ENCODE data around the gene CSF1.
"Not testable (repeated sequence)": the region's sequence is repeated elsewhere in the genome, so short reads cannot be mapped to it uniquely, and the experiment has no call there.

CSF1 gene

GRCh38 chr1:109910123-109910962 lies at the start of gene CSF1:
Gene CSF1 (plus strand): TSS chr1:109910849. CDS start chr1:109911024, 175 bp downstream.
- DNase-seq, result peak; percentile 23

GRCh38 chr1:109861616-109862015 lies 49.0 kb upstream of the CSF1 start:
- DNase-seq, result not testable (repeated sequence)

- no peak for DNase-seq
Observed at GRCh38 chr1:109863667-109864046, 47.0 kb upstream of the CSF1 start.

- DNase-seq, result no peak
Observed at GRCh38 chr1:109864047-109864822, 46.4 kb upstream of the CSF1 start.

GRCh38 chr1:109864930-109865612 lies 45.6 kb upstream of the CSF1 start:
- DNase-seq, result no peak

GRCh38 chr1:109866071-109866470 lies 44.6 kb upstream of the CSF1 start:
- no peak for DNase-seq

GRCh38 chr1:109873278-109874175 lies 37.1 kb upstream of the CSF1 start:
- DNase-seq, result no peak

- no peak for DNase-seq
Observed at GRCh38 chr1:109874445-109874844, 36.2 kb upstream of the CSF1 start.

GRCh38 chr1:109875874-109876273 lies 34.8 kb upstream of the CSF1 start:
- DNase-seq, result no peak

- no peak for DNase-seq
Observed at GRCh38 chr1:109876617-109877316, 33.9 kb upstream of the CSF1 start.

GRCh38 chr1:109877317-109877771 lies 33.3 kb upstream of the CSF1 start:
- DNase-seq, result no peak

GRCh38 chr1:109877776-109878175 lies 32.9 kb upstream of the CSF1 start:
- no peak for DNase-seq

- no peak for DNase-seq
Observed at GRCh38 chr1:109878531-109879104, 32.0 kb upstream of the CSF1 start.

GRCh38 chr1:109879371-109879770 lies 31.3 kb upstream of the CSF1 start:
- not testable (repeated sequence) for DNase-seq

GRCh38 chr1:109879881-109880525 lies 30.6 kb upstream of the CSF1 start:
- no peak for DNase-seq

- DNase-seq, result no peak
Observed at GRCh38 chr1:109880971-109881894, 29.4 kb upstream of the CSF1 start.

GRCh38 chr1:109881906-109882287 lies 28.8 kb upstream of the CSF1 start:
- DNase-seq, result no peak

- no peak for DNase-seq
Observed at GRCh38 chr1:109882288-109883245, 28.1 kb upstream of the CSF1 start.
